Lung (tissue), 12 donors: ENCODE measurements around the gene MCTP2. TPM values are rescaled to one million over a fixed set of nuclear protein-coding genes. Genes with fewer than 3 reads are reported as not detected.

Experiments
- ATAC-seq: fragments of 200-7000 bp; cut with Tn5 transposase; one replicate; pipeline ENCODE4 v1.9.1; 2020; ENCODE audit warnings: moderate number of reproducible peaks; ENCODE audit not compliant: insufficient read depth, low FRiP score
- DNase-seq, 3 donors: peaks; one replicate each; pipeline ENCODE4 v3.0.0-alpha.2; 2013 to 2017
- H3K27ac ChIP-seq, 2 donors: one replicate each; pipeline ENCODE4 v1.5.1; 2013; ENCODE audit warnings: mild to moderate bottlenecking in 2 of 2, moderate library complexity in 2 of 2, control low read depth in 1 of 2, inconsistent platforms in 1 of 2, low read depth in 1 of 2, low read length in 1 of 2
- H3K27me3 ChIP-seq, 3 donors: one replicate each; pipeline ENCODE4 v1.5.1; 2013; ENCODE audit warnings: low read length in 2 of 3; ENCODE audit not compliant: control insufficient read depth in 3 of 3, insufficient read depth in 3 of 3
- H3K36me3 ChIP-seq, 4 donors: one replicate each; pipeline ENCODE4 v1.5.1; 2013; ENCODE audit warnings: low read length in 4 of 4, mild to moderate bottlenecking in 1 of 4, moderate library complexity in 1 of 4; ENCODE audit not compliant: control insufficient read depth in 4 of 4, insufficient read depth in 4 of 4
- H3K4me1 ChIP-seq, 5 donors: one replicate each; pipeline ENCODE4 v1.5.1; 2013; ENCODE audit warnings: low read length in 5 of 5, mild to moderate bottlenecking in 2 of 5, moderate library complexity in 1 of 5; ENCODE audit not compliant: control insufficient read depth in 5 of 5, insufficient read depth in 5 of 5
- H3K4me3 ChIP-seq: one replicate; pipeline ENCODE4 v1.5.1; 2013; ENCODE audit warnings: mild to moderate bottlenecking, control low read depth, moderate library complexity
- H3K9ac ChIP-seq, 2 donors: one replicate each; pipeline ENCODE4 v1.5.1; 2013; ENCODE audit warnings: low read length in 2 of 2, control low read depth in 1 of 2; ENCODE audit not compliant: insufficient read depth in 1 of 2
- H3K9me3 ChIP-seq, 4 donors: one replicate each; pipeline ENCODE4 v1.5.1; 2013; ENCODE audit warnings: low read length in 3 of 4, mild to moderate bottlenecking in 1 of 4, moderate library complexity in 1 of 4; ENCODE audit not compliant: control insufficient read depth in 4 of 4, insufficient read depth in 3 of 4
- WGBS, 2 donors: extraction: QIAGEN DNeasy Blood & Tissue Kit; methylation state at CpG; one replicate each; pipeline ENCODE4 v1.1.7; 2013; 5-methylcytosine and 5-hydroxymethylcytosine counted together
- polyA plus RNA-seq, 2 donors: library from polyadenylated mRNA; stranded (reverse); fragments of 200-250 nt; gene quantifications; one replicate each; pipeline ENCODE4 v1.2.1, GENCODE V29; 2013
- total RNA-seq, 2 donors: library from RNA; depleted of rRNA in 1 of 2; stranded (reverse); fragments of >200 nt in 1 of 2; gene quantifications; one replicate each; pipeline ENCODE4 v1.2.1, GENCODE V29; 2014 to 2021
- TF ChIP-seq, protein P1 (sequence below): IDR thresholded peaks from 2 replicates; pipeline ENCODE4 v1.5.1; 2012; ENCODE audit warnings: mild to moderate bottlenecking; ENCODE audit errors: control extremely low read depth, extremely low read depth
- donor health status: control.
- donor health status: control.
- donor health status: Bipolar disorder and iron deficiency.
- donor health status: healthy.
- donor health status: DM: yes; HTN: yes; CAD: no.

Gene MCTP2
- total and polyA plus RNA-seq, 4 donors: 3.5 to 92.5 (median 30.2) TPM

DNA sequence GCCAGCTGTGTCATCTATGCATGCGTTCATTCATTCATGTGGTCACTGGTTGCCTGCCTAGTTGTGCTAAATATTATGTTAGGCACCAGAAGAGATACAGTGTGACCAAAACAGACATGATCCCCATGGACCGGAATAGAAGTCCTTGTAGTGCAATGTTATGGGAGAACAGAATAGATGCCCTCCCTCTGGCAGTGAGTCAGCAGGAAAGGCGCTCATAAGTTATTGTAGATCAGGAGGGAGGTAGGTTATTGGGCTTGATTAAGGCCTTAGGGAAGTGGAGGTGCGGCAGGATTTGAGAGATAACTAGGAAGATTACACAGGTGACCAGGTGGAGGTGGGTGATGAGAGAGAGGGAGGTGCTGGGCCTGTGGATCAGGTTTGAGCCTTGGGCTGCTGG is 5.2 kb downstream of the MCTP2 start:
- Histone ChIP-seq H3K9me3 (no peaks in the 10 kb centered on the region), H3K4me3 (no peak overlapping the region), H3K27ac (no peak overlapping the region), H3K4me1 (peaks cover 0 to 5% (median 4%) of the 10 kb centered on the region in 5 donors), H3K36me3 (peaks cover 0 to 1% (median 0%) of the 10 kb centered on the region in 4 donors), H3K27me3 (peaks cover 0 to 9% (median 0%) of the 10 kb centered on the region in 3 donors), H3K9ac (no peak overlapping the region)
- TF ChIP-seq, protein P1, sequence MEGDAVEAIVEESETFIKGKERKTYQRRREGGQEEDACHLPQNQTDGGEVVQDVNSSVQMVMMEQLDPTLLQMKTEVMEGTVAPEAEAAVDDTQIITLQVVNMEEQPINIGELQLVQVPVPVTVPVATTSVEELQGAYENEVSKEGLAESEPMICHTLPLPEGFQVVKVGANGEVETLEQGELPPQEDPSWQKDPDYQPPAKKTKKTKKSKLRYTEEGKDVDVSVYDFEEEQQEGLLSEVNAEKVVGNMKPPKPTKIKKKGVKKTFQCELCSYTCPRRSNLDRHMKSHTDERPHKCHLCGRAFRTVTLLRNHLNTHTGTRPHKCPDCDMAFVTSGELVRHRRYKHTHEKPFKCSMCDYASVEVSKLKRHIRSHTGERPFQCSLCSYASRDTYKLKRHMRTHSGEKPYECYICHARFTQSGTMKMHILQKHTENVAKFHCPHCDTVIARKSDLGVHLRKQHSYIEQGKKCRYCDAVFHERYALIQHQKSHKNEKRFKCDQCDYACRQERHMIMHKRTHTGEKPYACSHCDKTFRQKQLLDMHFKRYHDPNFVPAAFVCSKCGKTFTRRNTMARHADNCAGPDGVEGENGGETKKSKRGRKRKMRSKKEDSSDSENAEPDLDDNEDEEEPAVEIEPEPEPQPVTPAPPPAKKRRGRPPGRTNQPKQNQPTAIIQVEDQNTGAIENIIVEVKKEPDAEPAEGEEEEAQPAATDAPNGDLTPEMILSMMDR: no peak
- DNase-seq (no peak), ATAC-seq (no peak)
- 66 to 84% methylated on average over 4 of the region's 4 CpGs for WGBS, 2 donors

GRCh38 chr15:94237903-94238302 is 6.5 kb downstream of the MCTP2 start:
- 81 to 85% methylated on average over 8 of the region's 8 CpGs for WGBS, 2 donors
- Histone ChIP-seq H3K4me3 (no peak overlapping the region), H3K9me3 (peaks cover 0 to under 1% (median 0%) of the 10 kb centered on the region in 4 donors), H3K36me3 (peaks cover 0 to 1% (median 0%) of the 10 kb centered on the region in 4 donors), H3K27ac (no peak overlapping the region), H3K27me3 (no peaks in the 10 kb centered on the region), H3K4me1 (peaks cover 0 to 5% (median 4%) of the 10 kb centered on the region in 5 donors), H3K9ac (no peak overlapping the region)
- ATAC-seq (no peak), DNase-seq (no peak)
- TF ChIP-seq, protein P1: no peak

DNA sequence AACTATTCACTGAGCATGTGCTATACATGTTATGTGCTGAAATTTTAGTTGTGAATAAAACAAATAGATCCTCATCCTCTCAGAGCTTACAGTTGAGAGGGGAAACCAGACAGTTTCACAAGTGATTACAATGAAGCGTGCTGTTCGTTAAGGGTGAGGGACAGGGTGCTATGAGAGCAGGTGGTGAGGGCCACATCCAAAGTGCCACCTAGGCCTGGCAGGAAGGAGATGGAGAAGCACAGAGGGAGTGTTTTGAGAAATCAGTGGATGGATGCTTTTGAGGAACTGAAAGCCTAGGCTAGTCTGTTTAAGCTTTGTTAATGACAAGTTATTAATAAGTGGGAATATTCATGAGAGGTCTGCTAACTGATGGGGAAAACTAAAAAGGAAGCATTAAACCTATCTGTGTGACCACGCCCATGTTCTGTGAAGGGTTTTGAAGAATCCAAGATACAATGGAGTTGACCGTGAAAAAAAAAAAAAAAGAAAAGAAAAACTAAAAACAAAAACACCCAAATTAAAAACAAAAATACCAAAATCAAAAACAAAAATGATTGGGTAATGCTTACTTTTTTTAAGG is 7.3 kb downstream of the MCTP2 start:
- DNase-seq (no peak), ATAC-seq (no peak)
- Histone ChIP-seq H3K4me3 (no peak overlapping the region), H3K4me1 (peaks cover 0 to 5% (median 4%) of the 10 kb centered on the region in 5 donors), H3K36me3 (peaks cover 0 to 1% (median 0%) of the 10 kb centered on the region in 4 donors), H3K27me3 (no peaks in the 10 kb centered on the region), H3K9ac (no peak overlapping the region), H3K27ac (no peak overlapping the region), H3K9me3 (peaks cover 0 to 6% (median 1%) of the 10 kb centered on the region in 4 donors)
- TF ChIP-seq, protein P1: no peak
- WGBS, 2 donors: 40 to 52% methylated on average over 4 of the region's 4 CpGs
